CD4-positive, alpha-beta T cell (primary cell): ENCODE results near the gene CDH22. TPM values are rescaled to one million over a fixed set of nuclear protein-coding genes. Genes with fewer than 3 reads are reported as not detected.
A peak's percentile ranks its signal among the peaks of the same experiment; 100 is the strongest.

Experiments
- ATAC-seq: fragments of 200-7000 bp; cut with Tn5 transposase; one replicate; pipeline ENCODE4 v1.10.0; 2022; ENCODE audit warnings: mild to moderate bottlenecking; ENCODE audit not compliant: poor library complexity
- CTCF ChIA-PET: fragments of 350-600 bp; sonication (Branson Sonifier 250); formaldehyde crosslinking; loops from one replicate; lab custom pipeline; 2021; ENCODE audit warnings: antibody characterized with exemption, inconsistent platforms; lab: Charles Lee
- POLR2A ChIA-PET: fragments of 350-600 bp; sonication (Branson Sonifier 250); formaldehyde crosslinking; loops from one replicate; lab custom pipeline; 2021; ENCODE audit warnings: antibody characterized with exemption, inconsistent platforms; lab: Charles Lee
- DNase-seq, 14 experiments: peaks; one replicate each; pipeline ENCODE4 v3.0.0-alpha.2; 2013 to 2020; ENCODE audit warnings: mixed read lengths in 2 of 14
- H3K27ac ChIP-seq, 2 donors: one replicate each; pipeline versions ENCODE4 v1.5.1 to v1.7.0; 2013; ENCODE audit warnings: low read length in 2 of 2, low read depth in 1 of 2, mild to moderate bottlenecking in 1 of 2
- H3K27me3 ChIP-seq, 2 experiments: 1 replicate in 1 of 2; 2 replicates in 1 of 2; pipeline versions ENCODE4 v1.6.1 to v1.7.0; 2013; ENCODE audit warnings: low read length in 2 of 2, control low read depth in 1 of 2, mild to moderate bottlenecking in 1 of 2, moderate library complexity in 1 of 2; ENCODE audit not compliant: insufficient read depth in 2 of 2, control insufficient read depth in 1 of 2
- H3K36me3 ChIP-seq: one replicate; pipeline ENCODE4 v1.6.1; 2013; ENCODE audit warnings: low read length, control low read depth; ENCODE audit not compliant: insufficient read depth
- H3K4me1 ChIP-seq: one replicate; pipeline ENCODE4 v1.6.1; 2013; ENCODE audit warnings: low read length, control low read depth; ENCODE audit not compliant: insufficient read depth
- H3K4me3 ChIP-seq: one replicate; pipeline ENCODE4 v1.5.1; 2013; ENCODE audit warnings: mild to moderate bottlenecking, low read length, moderate library complexity
- H3K9me3 ChIP-seq, 2 experiments: 1 replicate in 1 of 2; 2 replicates in 1 of 2; pipeline versions ENCODE4 v1.6.1 to v1.7.0; 2013; ENCODE audit warnings: low read length in 2 of 2, mild to moderate bottlenecking in 2 of 2, control low read depth in 1 of 2, moderate library complexity in 1 of 2; ENCODE audit not compliant: control insufficient read depth in 1 of 2, insufficient read depth in 1 of 2
- H3K27ac Mint-ChIP-seq: one replicate; pipeline ENCODE4 v1.8.0; 2020; ENCODE audit warnings: mixed read lengths
- H3K27me3 Mint-ChIP-seq: one replicate; pipeline ENCODE4 v1.8.0; 2021; ENCODE audit warnings: mixed read lengths
- H3K36me3 Mint-ChIP-seq: one replicate; pipeline ENCODE4 v1.8.0; 2021; ENCODE audit warnings: low read depth, mixed read lengths
- H3K4me1 Mint-ChIP-seq: one replicate; pipeline ENCODE4 v1.8.0; 2021; ENCODE audit warnings: low read depth, mixed read lengths
- H3K4me3 Mint-ChIP-seq: one replicate; pipeline ENCODE4 v1.8.0; 2020; ENCODE audit warnings: mild to moderate bottlenecking, mixed read lengths
- H3K9me3 Mint-ChIP-seq: one replicate; pipeline ENCODE4 v1.8.0; 2020; ENCODE audit warnings: mixed read lengths
- intact Hi-C, 2 experiments: fragments of 100-400 bp; cut with DNase I in 1 of 2; cut with micrococcal nuclease in 1 of 2; formaldehyde crosslinking; loops; one replicate each; pipeline versions ENCODE4 v1.15.1 to v1.9.0; 2023 to 2025; cut with DNase I, micrococcal nuclease
- total RNA-seq, 174 experiments: library from RNA in 2 of 174; stranded (reverse) in 2 of 174; gene quantifications; one replicate each; pipeline ENCODE4 v1.2.3 and lab custom pipeline; 2021 to 2026
- TF ChIP-seq, protein P1 (sequence below): fragments of 200-600 bp; IDR thresholded peaks from one replicate; pipeline ENCODE4 v1.8.0; 2022; ENCODE audit warnings: antibody characterized with exemption, mild to moderate bottlenecking

CDH22 gene
- total RNA-seq, 2 experiments from 2014 or later: not detected

DNA sequence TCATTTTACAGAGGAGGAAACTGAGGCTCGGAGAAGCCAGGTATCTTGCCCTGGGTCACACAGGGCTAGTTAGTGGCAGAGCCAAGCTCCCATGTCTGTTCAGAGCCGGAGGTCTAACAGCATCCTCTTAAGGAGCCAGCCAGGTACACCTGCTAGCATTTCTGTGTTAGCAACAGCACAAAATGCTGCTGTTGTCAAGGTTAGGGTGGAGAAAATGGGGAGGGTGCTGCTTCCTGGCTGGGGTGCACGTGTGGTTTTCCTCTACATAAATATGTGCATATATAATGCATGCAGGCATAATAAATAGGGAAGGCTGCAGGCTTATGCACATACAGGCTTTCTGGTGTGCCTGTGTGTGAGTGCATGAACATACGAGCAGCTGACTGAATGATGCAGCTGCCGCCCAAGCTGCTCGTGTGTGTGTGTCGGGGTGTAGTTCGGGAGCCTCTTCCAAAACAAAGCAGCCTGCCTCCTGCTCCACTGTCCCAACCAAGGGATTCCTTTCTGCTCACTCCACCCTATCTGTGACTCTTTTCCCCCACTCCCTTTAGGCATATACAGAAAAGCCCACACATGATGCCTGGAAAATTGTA is 103.6 kb downstream of the CDH22 start:
- POLR2A ChIA-PET: no interaction called here
- Histone ChIP-seq H3K4me1 (peaks cover 35% of the 10 kb centered on the region), H3K9me3 (peaks cover 0 to 9% of the 10 kb centered on the region in 2 experiments), H3K27ac (no peak overlapping the region), H3K36me3 (no peaks in the 10 kb centered on the region), H3K4me3 (no peak overlapping the region), H3K27me3 (peaks cover 19 to 24% of the 10 kb centered on the region in 2 experiments)
- Mint-ChIP-seq H3K27ac (peak overlapping the region; percentile 20), H3K4me1 (peaks cover 34% of the 10 kb centered on the region), H3K9me3 (no peaks in the 10 kb centered on the region), H3K36me3 (no peaks in the 10 kb centered on the region), H3K4me3 (no peak overlapping the region), H3K27me3 (peaks cover 33% of the 10 kb centered on the region)
- CTCF ChIA-PET: no interaction called here
- TF ChIP-seq, protein P1, sequence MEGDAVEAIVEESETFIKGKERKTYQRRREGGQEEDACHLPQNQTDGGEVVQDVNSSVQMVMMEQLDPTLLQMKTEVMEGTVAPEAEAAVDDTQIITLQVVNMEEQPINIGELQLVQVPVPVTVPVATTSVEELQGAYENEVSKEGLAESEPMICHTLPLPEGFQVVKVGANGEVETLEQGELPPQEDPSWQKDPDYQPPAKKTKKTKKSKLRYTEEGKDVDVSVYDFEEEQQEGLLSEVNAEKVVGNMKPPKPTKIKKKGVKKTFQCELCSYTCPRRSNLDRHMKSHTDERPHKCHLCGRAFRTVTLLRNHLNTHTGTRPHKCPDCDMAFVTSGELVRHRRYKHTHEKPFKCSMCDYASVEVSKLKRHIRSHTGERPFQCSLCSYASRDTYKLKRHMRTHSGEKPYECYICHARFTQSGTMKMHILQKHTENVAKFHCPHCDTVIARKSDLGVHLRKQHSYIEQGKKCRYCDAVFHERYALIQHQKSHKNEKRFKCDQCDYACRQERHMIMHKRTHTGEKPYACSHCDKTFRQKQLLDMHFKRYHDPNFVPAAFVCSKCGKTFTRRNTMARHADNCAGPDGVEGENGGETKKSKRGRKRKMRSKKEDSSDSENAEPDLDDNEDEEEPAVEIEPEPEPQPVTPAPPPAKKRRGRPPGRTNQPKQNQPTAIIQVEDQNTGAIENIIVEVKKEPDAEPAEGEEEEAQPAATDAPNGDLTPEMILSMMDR: no peak
- peak in 5 of 14 experiments; percentile 4 to 52 (median 23) for DNase-seq
- peak; percentile 56 for ATAC-seq
- intact Hi-C loops: no loop called here

DNA sequence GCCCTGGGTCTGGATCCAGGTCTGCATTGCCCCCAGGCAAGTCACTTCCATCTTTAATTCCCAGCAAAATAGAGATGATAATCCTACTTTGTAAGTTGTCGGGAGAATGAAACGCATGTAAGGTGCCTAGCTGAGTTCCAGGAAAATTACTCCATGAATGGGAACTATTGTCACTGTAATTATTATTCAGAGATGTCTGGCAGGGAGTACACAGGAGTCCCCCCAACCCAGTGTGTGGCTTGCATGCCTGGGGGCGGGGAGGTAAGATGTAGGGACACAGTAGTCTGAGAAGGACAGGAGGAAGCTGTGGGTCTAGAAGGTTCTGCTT is 104.8 kb downstream of the CDH22 start:
- no peak overlapping the region for H3K27ac Mint-ChIP-seq
- peaks cover 0 to 15% of the 10 kb centered on the region in 2 experiments for H3K9me3 ChIP-seq
- no peak overlapping the region for H3K4me3 ChIP-seq
- peaks cover 38% of the 10 kb centered on the region for H3K4me1 Mint-ChIP-seq
- H3K27me3 Mint-ChIP-seq: peaks cover 35% of the 10 kb centered on the region
- H3K27ac ChIP-seq: no peak overlapping the region
- no peak overlapping the region for H3K4me3 Mint-ChIP-seq
- no peaks in the 10 kb centered on the region for H3K36me3 ChIP-seq
- TF ChIP-seq, protein P1: no peak
- no peaks in the 10 kb centered on the region for H3K9me3 Mint-ChIP-seq
- ATAC-seq: no peak
- ChIA-PET CTCF (no interaction called here), POLR2A (no interaction called here)
- peaks cover 35% of the 10 kb centered on the region for H3K4me1 ChIP-seq
- no peak for DNase-seq
- peaks cover 20 to 25% of the 10 kb centered on the region in 2 experiments for H3K27me3 ChIP-seq
- H3K36me3 Mint-ChIP-seq: no peaks in the 10 kb centered on the region
- intact Hi-C loops: no loop called here

DNA sequence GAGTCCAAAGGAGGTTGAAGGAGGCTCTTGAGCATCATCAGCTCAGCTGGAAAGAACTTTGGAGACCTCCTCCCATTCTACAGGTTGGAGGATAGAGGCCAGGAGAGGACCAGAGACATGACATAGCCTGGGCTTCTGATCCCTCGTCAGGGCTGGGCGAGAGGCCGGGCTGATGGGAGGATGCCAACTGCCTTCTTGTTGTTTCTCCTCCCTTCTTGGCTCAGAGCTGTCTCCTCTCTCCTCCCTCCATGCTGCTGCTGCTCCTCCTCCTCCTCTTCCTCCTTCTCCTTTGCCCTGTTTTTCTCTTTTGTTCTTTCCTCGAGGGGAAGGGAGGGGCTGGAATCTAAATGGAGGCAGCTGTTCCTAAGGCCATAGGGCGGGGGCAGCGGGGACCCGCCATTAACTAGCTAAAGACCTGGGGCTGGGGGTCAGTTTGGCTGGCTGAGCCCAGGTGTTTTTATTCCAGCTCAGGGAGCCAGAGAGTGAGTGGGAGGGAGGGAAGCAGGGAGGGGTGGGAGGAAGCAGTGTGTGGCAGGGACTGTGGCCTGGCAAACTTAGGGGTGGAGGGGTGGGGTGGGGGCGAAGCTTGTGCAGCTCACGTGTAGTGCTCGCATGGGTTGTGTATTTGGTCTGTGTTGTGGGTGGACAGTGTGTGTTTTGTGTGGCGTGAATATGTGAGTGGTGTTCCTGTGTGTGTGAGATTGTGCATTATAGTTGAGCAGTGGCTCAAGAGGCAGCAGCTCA is 105.4 kb downstream of the CDH22 start:
- no peaks in the 10 kb centered on the region for H3K36me3 Mint-ChIP-seq
- POLR2A ChIA-PET: no interaction called here
- Histone ChIP-seq H3K36me3 (no peaks in the 10 kb centered on the region), H3K4me3 (no peak overlapping the region), H3K27ac (no peak overlapping the region), H3K9me3 (peaks cover 0 to 15% of the 10 kb centered on the region in 2 experiments), H3K4me1 (peaks cover 35% of the 10 kb centered on the region), H3K27me3 (peaks cover 20 to 25% of the 10 kb centered on the region in 2 experiments)
- H3K27ac Mint-ChIP-seq: no peak overlapping the region
- intact Hi-C loops: no loop called here
- H3K9me3 Mint-ChIP-seq: no peaks in the 10 kb centered on the region
- DNase-seq (no peak), ATAC-seq (no peak)
- CTCF ChIA-PET: no interaction called here
- peaks cover 38% of the 10 kb centered on the region for H3K4me1 Mint-ChIP-seq
- TF ChIP-seq, protein P1: no peak
- H3K27me3 Mint-ChIP-seq: peaks cover 35% of the 10 kb centered on the region
- no peak overlapping the region for H3K4me3 Mint-ChIP-seq
